ENCODE results near the gene TSC2. TPM values are rescaled to one million over a fixed set of nuclear protein-coding genes. Genes with fewer than 3 reads are reported as not detected.

Gene TSC2
- total RNA-seq, 3 donors from 2014 or later (not counting 1 experiment from before 2014, with no cell fraction given) = 135 to 197 (median 161) TPM

DNA sequence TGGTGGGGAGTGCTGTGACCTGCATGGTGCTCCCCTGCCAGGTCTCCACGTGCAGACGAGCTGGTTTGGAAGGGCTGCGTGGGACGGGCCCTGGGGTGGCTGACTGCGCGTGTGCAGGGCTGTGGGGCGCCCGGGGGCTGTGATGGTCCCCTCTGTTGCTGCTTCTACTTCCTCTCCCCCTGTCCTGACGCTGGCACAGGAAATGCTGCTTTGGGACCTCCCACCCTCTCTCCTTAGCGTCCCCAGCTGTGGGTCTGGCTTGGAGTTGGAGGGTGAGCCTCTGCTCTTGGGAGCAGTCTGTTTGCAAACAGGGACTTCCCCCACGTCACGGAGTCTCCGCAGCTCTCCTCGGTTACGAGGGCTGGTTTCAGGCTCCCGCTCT is 35.2 kb downstream of the TSC2 start:
- TF ChIP-seq, protein P1, sequence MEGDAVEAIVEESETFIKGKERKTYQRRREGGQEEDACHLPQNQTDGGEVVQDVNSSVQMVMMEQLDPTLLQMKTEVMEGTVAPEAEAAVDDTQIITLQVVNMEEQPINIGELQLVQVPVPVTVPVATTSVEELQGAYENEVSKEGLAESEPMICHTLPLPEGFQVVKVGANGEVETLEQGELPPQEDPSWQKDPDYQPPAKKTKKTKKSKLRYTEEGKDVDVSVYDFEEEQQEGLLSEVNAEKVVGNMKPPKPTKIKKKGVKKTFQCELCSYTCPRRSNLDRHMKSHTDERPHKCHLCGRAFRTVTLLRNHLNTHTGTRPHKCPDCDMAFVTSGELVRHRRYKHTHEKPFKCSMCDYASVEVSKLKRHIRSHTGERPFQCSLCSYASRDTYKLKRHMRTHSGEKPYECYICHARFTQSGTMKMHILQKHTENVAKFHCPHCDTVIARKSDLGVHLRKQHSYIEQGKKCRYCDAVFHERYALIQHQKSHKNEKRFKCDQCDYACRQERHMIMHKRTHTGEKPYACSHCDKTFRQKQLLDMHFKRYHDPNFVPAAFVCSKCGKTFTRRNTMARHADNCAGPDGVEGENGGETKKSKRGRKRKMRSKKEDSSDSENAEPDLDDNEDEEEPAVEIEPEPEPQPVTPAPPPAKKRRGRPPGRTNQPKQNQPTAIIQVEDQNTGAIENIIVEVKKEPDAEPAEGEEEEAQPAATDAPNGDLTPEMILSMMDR (IDR thresholded peaks at IDR 0.05) = no peak
- H3K4me1 Mint-ChIP-seq = peaks cover 0 to 4% of the 10 kb centered on the region in 2 donors
- no peak overlapping the region for H3K4me3 ChIP-seq (ENCODE audit: low read length)
- no peaks in the 10 kb centered on the region for H3K36me3 Mint-ChIP-seq
- H3K9me3 ChIP-seq (ENCODE audit: control insufficient read depth, insufficient read depth, low read length) = no peaks in the 10 kb centered on the region
- H3K27me3 Mint-ChIP-seq (ENCODE audit: low read depth in 2 of 2) = no peaks in the 10 kb centered on the region
- no peaks in the 10 kb centered on the region for H3K4me1 ChIP-seq (ENCODE audit: control insufficient read depth, insufficient read depth, low read length)
- no peak overlapping the region for H3K4me3 Mint-ChIP-seq
- no peaks in the 10 kb centered on the region for H3K9me3 Mint-ChIP-seq
- DNase-seq = no peak
- no peak overlapping the region for H3K27ac ChIP-seq (ENCODE audit: low read length)
- no peaks in the 10 kb centered on the region for H3K27me3 ChIP-seq (ENCODE audit: control insufficient read depth, insufficient read depth, low read length)
- H3K27ac Mint-ChIP-seq = no peak overlapping the region
- no peak for ATAC-seq
- H3K36me3 ChIP-seq (ENCODE audit: control insufficient read depth, insufficient read depth, low read length) = peaks cover 82% of the 10 kb centered on the region
- intact Hi-C loops (cut with micrococcal nuclease) = no loop called here
- 80% methylated on average over 15 of the region's 16 CpGs for WGBS (ENCODE audit: insufficient coverage)

DNA sequence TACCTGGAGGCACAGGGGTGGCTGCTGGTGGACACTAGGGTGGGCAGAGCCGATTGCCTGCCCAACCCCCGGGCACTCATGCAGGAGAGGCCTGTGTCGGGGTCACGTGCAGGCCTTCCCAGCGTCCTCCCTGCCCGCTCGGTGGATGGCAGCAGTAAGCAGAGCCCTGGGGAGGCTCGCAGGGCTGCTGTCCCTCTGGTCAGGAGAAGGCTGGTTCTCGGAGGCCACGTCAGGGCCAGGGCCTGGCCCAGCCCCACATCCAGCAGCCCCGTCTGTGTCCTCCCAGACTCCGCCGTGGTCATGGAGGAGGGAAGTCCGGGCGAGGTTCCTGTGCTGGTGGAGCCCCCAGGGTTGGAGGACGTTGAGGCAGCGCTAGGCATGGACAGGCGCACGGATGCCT is 35.6 kb downstream of the TSC2 start:
- Histone ChIP-seq H3K27ac (ENCODE audit: low read length) (no peak overlapping the region), H3K4me3 (ENCODE audit: low read length) (no peak overlapping the region), H3K27me3 (ENCODE audit: control insufficient read depth, insufficient read depth, low read length) (no peaks in the 10 kb centered on the region), H3K4me1 (ENCODE audit: control insufficient read depth, insufficient read depth, low read length) (no peaks in the 10 kb centered on the region), H3K36me3 (ENCODE audit: control insufficient read depth, insufficient read depth, low read length) (peaks cover 86% of the 10 kb centered on the region), H3K9me3 (ENCODE audit: control insufficient read depth, insufficient read depth, low read length) (no peaks in the 10 kb centered on the region)
- no peaks in the 10 kb centered on the region for H3K9me3 Mint-ChIP-seq
- no peak for DNase-seq
- no peak for ATAC-seq
- TF ChIP-seq, protein P1 (IDR thresholded peaks at IDR 0.05) = no peak
- intact Hi-C loops (cut with micrococcal nuclease) = no loop called here
- no peak overlapping the region for H3K27ac Mint-ChIP-seq
- no peaks in the 10 kb centered on the region for H3K36me3 Mint-ChIP-seq
- 95% methylated on average over 19 of the region's 19 CpGs for WGBS (ENCODE audit: insufficient coverage)
- no peaks in the 10 kb centered on the region for H3K27me3 Mint-ChIP-seq (ENCODE audit: low read depth in 2 of 2)
- H3K4me1 Mint-ChIP-seq = peaks cover 0 to 4% of the 10 kb centered on the region in 2 donors
- no peak overlapping the region for H3K4me3 Mint-ChIP-seq

DNA sequence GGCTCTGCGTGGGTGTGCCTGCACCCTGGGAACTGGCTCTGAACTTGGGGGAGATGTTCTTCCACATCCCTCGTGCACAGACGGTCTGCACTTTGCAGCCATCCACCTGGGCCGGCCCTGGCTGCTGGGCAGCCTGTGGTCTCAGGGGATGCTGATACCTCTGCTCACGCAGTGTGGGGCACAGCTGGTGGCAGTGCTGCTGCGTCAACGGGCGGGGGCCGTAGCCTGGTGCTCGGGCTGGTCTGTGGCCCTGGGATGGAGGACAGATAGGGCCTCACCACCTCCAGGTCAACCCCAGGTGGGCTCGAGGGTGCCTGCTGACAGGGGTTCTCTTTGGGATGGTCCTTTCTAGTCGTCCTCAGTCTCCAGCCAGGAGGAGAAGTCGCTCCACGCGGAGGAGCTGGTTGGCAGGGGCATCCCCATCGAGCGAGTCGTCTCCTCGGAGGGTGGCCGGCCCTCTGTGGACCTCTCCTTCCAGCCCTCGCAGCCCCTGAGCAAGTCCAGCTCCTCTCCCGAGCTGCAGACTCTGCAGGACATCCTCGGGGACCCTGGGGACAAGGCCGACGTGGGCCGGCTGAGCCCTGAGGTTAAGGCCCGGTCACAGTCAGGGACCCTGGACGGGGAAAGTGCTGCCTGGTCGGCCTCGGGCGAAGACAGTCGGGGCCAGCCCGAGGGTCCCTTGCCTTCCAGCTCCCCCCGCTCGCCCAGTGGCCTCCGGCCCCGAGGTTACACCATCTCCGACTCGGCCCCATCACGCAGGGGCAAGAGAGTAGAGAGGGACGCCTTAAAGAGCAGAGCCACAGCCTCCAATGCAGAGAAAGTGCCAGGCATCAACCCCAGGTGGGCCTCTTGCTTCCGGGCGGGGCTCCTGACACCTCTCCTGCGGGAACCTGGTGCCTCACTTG is 36.3 kb downstream of the TSC2 start:
- Histone ChIP-seq H3K27ac (ENCODE audit: low read length) (no peak overlapping the region), H3K4me3 (ENCODE audit: low read length) (no peak overlapping the region), H3K36me3 (ENCODE audit: control insufficient read depth, insufficient read depth, low read length) (peaks cover 80% of the 10 kb centered on the region), H3K4me1 (ENCODE audit: control insufficient read depth, insufficient read depth, low read length) (no peaks in the 10 kb centered on the region), H3K27me3 (ENCODE audit: control insufficient read depth, insufficient read depth, low read length) (no peaks in the 10 kb centered on the region), H3K9me3 (ENCODE audit: control insufficient read depth, insufficient read depth, low read length) (no peaks in the 10 kb centered on the region)
- Mint-ChIP-seq H3K9me3 (no peaks in the 10 kb centered on the region), H3K27ac (no peak overlapping the region), H3K4me1 (peaks cover 0 to 4% of the 10 kb centered on the region in 2 donors), H3K4me3 (no peak overlapping the region), H3K27me3 (ENCODE audit: low read depth in 2 of 2) (no peaks in the 10 kb centered on the region), H3K36me3 (no peaks in the 10 kb centered on the region)
- intact Hi-C loops (cut with micrococcal nuclease) = no loop called here
- DNase-seq = no peak
- 97% methylated on average over 44 of the region's 44 CpGs for WGBS (ENCODE audit: insufficient coverage)
- TF ChIP-seq, protein P1 (IDR thresholded peaks at IDR 0.05) = no peak
- no peak for ATAC-seq
